NCI-H1694 (cell line): Measurements from ENCODE around the gene CUX1.
A peak's percentile ranks its signal among the peaks of the same experiment; 100 is the strongest.

Experiments used
- DNase-seq: peaks from one replicate; lab custom pipeline; 2025; lab: John Stamatoyannopoulos, UW

CUX1 gene

GRCh38 chr7:101893341-101894082 lies 76.1 kb downstream of the CUX1 start:
- DNase-seq: no peak

- DNase-seq: no peak
These were observed 78.9 kb downstream of the CUX1 start for GRCh38 chr7:101896316-101896715.

GRCh38 chr7:101896941-101897340 lies 79.5 kb downstream of the CUX1 start:
- DNase-seq: no peak

GRCh38 chr7:101898106-101898505 lies 80.7 kb downstream of the CUX1 start:
- no peak for DNase-seq

- no peak for DNase-seq
These were observed 82.2 kb downstream of the CUX1 start for GRCh38 chr7:101899616-101900015.

- peak; percentile 41 for DNase-seq
These were observed 82.7 kb downstream of the CUX1 start for GRCh38 chr7:101900103-101900502.

GRCh38 chr7:101901661-101902491 lies 84.5 kb downstream of the CUX1 start:
- no peak for DNase-seq

GRCh38 chr7:101902680-101903514 lies 85.5 kb downstream of the CUX1 start:
- DNase-seq: no peak

- DNase-seq: no peak
These were observed 86.1 kb downstream of the CUX1 start for GRCh38 chr7:101903515-101903868.

- DNase-seq: no peak
These were observed 86.6 kb downstream of the CUX1 start for GRCh38 chr7:101904019-101904418.

GRCh38 chr7:101905203-101905865 lies 87.9 kb downstream of the CUX1 start:
- DNase-seq: no peak

- DNase-seq: no peak
These were observed 89.1 kb downstream of the CUX1 start for GRCh38 chr7:101906291-101907240.

GRCh38 chr7:101910991-101911799 lies 93.8 kb downstream of the CUX1 start:
- DNase-seq: no peak

GRCh38 chr7:101911800-101912715 lies 94.6 kb downstream of the CUX1 start:
- no peak for DNase-seq

- DNase-seq: no peak
These were observed 95.3 kb downstream of the CUX1 start for GRCh38 chr7:101912716-101913110.

GRCh38 chr7:101913247-101913721 lies 95.9 kb downstream of the CUX1 start:
- DNase-seq: no peak

- peak; percentile 62 for DNase-seq
These were observed 96.4 kb downstream of the CUX1 start for GRCh38 chr7:101913851-101914250.

GRCh38 chr7:101915000-101915399 lies 97.6 kb downstream of the CUX1 start:
- peak; percentile 95 for DNase-seq
